GM12878 (cell line): ENCODE results near the gene STX16. TPM values are rescaled to one million over a fixed set of nuclear protein-coding genes. Genes with fewer than 3 reads are reported as not detected.

ENCODE experiments used
- ATAC-seq: fragments of 200-7000 bp; cut with Tn5 transposase; 3 replicates; pipeline ENCODE4 v1.9.1; 2020; ENCODE audit warnings: mild to moderate bottlenecking, moderate library complexity
- BruUV-seq: library from RNA; stranded (reverse); fragments of 400-500 nt; replicated peaks from 2 replicates; lab custom pipeline; 2021; lab: Mats Ljungman, UMichigan
- CTCF ChIA-PET: fragments of 300-600 bp; sonication (Branson Sonifier 250); formaldehyde crosslinking; extraction: SDS; loops from one replicate; lab custom pipeline; 2021; ENCODE audit warnings: inconsistent platforms; lab: Yijun Ruan, JAX
- POLR2A ChIA-PET: fragments of 350-600 bp; formaldehyde crosslinking; extraction: SDS; loops from one replicate; lab custom pipeline; 2021; ENCODE audit warnings: inconsistent platforms; lab: Charles Lee
- RAD21 ChIA-PET: fragments of 300-600 bp; sonication (Branson Sonifier 250); formaldehyde crosslinking; loops from one replicate; lab custom pipeline; 2023; ENCODE audit warnings: antibody characterized with exemption; ENCODE audit not compliant: unreplicated experiment; lab: Charles Lee
- SMC1A ChIA-PET: fragments of 300-600 bp; sonication (Branson Sonifier 250); formaldehyde crosslinking; loops from one replicate; lab custom pipeline; 2023; ENCODE audit not compliant: unreplicated experiment, uncharacterized antibody; lab: Charles Lee
- DNase-seq: peaks from one replicate; pipeline ENCODE4 v3.0.0-alpha.2; 2011; ENCODE audit warnings: low read depth, low spot score
- FAIRE-seq: peaks from 3 replicates; lab custom pipeline; 2011; peaks lifted over from hg19 to GRCh38; lab: Jason Lieb, UNC
- H2AFZ ChIP-seq: 2 replicates; pipeline ENCODE4 v1.6.0; 2011; ENCODE audit warnings: low read depth, low read length, control low read depth; ENCODE audit not compliant: control insufficient read depth
- H3K27ac ChIP-seq: 2 replicates; pipeline ENCODE4 v1.5.1; 2011; ENCODE audit warnings: control low read depth; ENCODE audit not compliant: control insufficient read depth, insufficient read depth
- H3K27me3 ChIP-seq, 2 experiments: replicated peaks in 1 of 2; 2 replicates each; pipeline versions ENCODE4 v1.6.0 to v1.6.1; 2011; ENCODE audit warnings: low read length in 1 of 2; ENCODE audit not compliant: control insufficient read depth in 2 of 2, insufficient read depth in 2 of 2
- H3K36me3 ChIP-seq, 2 experiments: 2 replicates each; pipeline ENCODE4 v1.5.1; 2011; ENCODE audit warnings: low read length in 1 of 2; ENCODE audit not compliant: control insufficient read depth in 2 of 2, insufficient read depth in 2 of 2
- H3K4me1 ChIP-seq: 2 replicates; pipeline ENCODE4 v1.6.1; 2011; ENCODE audit warnings: mild to moderate bottlenecking, low read length, moderate library complexity, mixed read lengths; ENCODE audit not compliant: control insufficient read depth, insufficient read depth
- H3K4me2 ChIP-seq: 2 replicates; pipeline ENCODE4 v1.6.0; 2011; ENCODE audit warnings: control low read depth; ENCODE audit not compliant: control insufficient read depth, insufficient read depth
- H3K4me3 ChIP-seq: fragments of 200-600 bp; sonication (generic); 2 replicates; pipeline ENCODE4 v1.5.1; 2016
- H3K79me2 ChIP-seq: 2 replicates; pipeline ENCODE4 v1.6.0; 2011; ENCODE audit warnings: low read length; ENCODE audit not compliant: control insufficient read depth, insufficient read depth
- H3K9ac ChIP-seq: 2 replicates; pipeline ENCODE4 v1.8.0; 2011; ENCODE audit warnings: low read length, control low read depth, mixed read lengths; ENCODE audit not compliant: control insufficient read depth, insufficient read depth
- H3K9me3 ChIP-seq: replicated peaks from 3 replicates; pipeline ENCODE4 v1.5.1; 2011; ENCODE audit warnings: mild to moderate bottlenecking, low read length; ENCODE audit not compliant: control insufficient read depth, insufficient read depth
- H4K20me1 ChIP-seq: 2 replicates; pipeline ENCODE4 v1.6.0; 2011; ENCODE audit not compliant: control insufficient read depth, insufficient read depth
- BMI1 ChIP-seq: fragments of 450-650 bp; IDR thresholded peaks from 2 replicates; pipeline ENCODE4 v1.6.1; 2016; ENCODE audit warnings: mild to moderate bottlenecking, moderate library complexity, borderline replicate concordance
- BRCA1 ChIP-seq: IDR thresholded peaks from 2 replicates; pipeline ENCODE4 v1.6.1; 2011; ENCODE audit warnings: low read depth, low read length, improper control_type of control experiment
- FOXK2 ChIP-seq: fragments of 450-650 bp; IDR thresholded peaks from 2 replicates; pipeline ENCODE4 v1.6.1; 2017; ENCODE audit warnings: mild to moderate bottlenecking, moderate library complexity
- NR2C1 ChIP-seq: fragments of 450-650 bp; IDR thresholded peaks from 2 replicates; pipeline ENCODE4 v1.6.1; 2017; ENCODE audit warnings: antibody characterized with exemption, mild to moderate bottlenecking, moderate library complexity
- POLR2A ChIP-seq: IDR thresholded peaks from 2 replicates; pipeline ENCODE4 v1.6.1; 2011; ENCODE audit warnings: low read depth, mild to moderate bottlenecking, low read length
- TAF1 ChIP-seq: IDR thresholded peaks from 2 replicates; pipeline ENCODE4 v1.6.1; 2011; ENCODE audit warnings: mild to moderate bottlenecking, low read depth, low read length, borderline replicate concordance
- WGBS: methylation state at CpG from one replicate; pipeline ENCODE4 v1.1.6; 2016; ENCODE audit warnings: low lambda C conversion rate; ENCODE audit not compliant: insufficient replicate concordance, insufficient coverage; ENCODE audit errors: missing lambda C conversion rate; 5-methylcytosine and 5-hydroxymethylcytosine counted together
- in situ Hi-C: fragments of 300-500 bp; cut with MboI; formaldehyde crosslinking; loops from 9 replicates; pipeline ENCODE4 v1.14.3; 2018; ENCODE audit warnings: mixed read lengths
- intact Hi-C: fragments of 100-400 bp; cut with micrococcal nuclease; formaldehyde crosslinking; loops from one replicate; pipeline ENCODE4 v1.14.2; 2022; ENCODE audit not compliant: unreplicated experiment
- polyA plus RNA-seq, 11 experiments: library from polyadenylated mRNA; depleted of rRNA in 4 of 11; unstranded in 6 of 11; stranded (reverse) in 5 of 11; fragments of >200 nt; fragmentation: Nextera tagmentation in 4 of 11; fragmentation: Illumina TruSeq in 1 of 11; extraction: Ambion mirVana in 4 of 11; extraction: Trizol in 1 of 11; gene quantifications; 1 replicate in 1 of 11; 2 replicates in 10 of 11; pipeline versions ENCODE4 v1.2.1 to v1.2.3, GENCODE V29; 2011 to 2016; ENCODE audit warnings: inconsistent platforms in 2 of 11, missing spikeins in 2 of 11, low read depth in 1 of 11
- total RNA-seq, 4 experiments: library from RNA; depleted of rRNA in 3 of 4; stranded (reverse); fragments of >200 nt in 3 of 4; fragmentation: Illumina TruSeq in 1 of 4; extraction: Trizol in 1 of 4; gene quantifications; 2 replicates each; pipeline versions ENCODE4 v1.2.1 to v1.2.3, GENCODE V29; 2013 to 2021
- TF ChIP-seq, protein P1 (sequence below): fragments of 150-350 bp; IDR thresholded peaks from 2 replicates; pipeline ENCODE4 v1.6.1; 2016; ENCODE audit warnings: low read depth, low read length
- TF ChIP-seq, protein P2 (sequence below): fragments of 450-650 bp; IDR thresholded peaks from 2 replicates; pipeline ENCODE4 v1.6.1; 2017; ENCODE audit warnings: borderline replicate concordance

The STX16 gene
- total and polyA plus RNA-seq, 10 of the 15 experiments (the other 5 are each of a cell fraction or from before 2014, with no cell fraction given): 6.3 to 68.4 (median 35.8) TPM

DNA sequence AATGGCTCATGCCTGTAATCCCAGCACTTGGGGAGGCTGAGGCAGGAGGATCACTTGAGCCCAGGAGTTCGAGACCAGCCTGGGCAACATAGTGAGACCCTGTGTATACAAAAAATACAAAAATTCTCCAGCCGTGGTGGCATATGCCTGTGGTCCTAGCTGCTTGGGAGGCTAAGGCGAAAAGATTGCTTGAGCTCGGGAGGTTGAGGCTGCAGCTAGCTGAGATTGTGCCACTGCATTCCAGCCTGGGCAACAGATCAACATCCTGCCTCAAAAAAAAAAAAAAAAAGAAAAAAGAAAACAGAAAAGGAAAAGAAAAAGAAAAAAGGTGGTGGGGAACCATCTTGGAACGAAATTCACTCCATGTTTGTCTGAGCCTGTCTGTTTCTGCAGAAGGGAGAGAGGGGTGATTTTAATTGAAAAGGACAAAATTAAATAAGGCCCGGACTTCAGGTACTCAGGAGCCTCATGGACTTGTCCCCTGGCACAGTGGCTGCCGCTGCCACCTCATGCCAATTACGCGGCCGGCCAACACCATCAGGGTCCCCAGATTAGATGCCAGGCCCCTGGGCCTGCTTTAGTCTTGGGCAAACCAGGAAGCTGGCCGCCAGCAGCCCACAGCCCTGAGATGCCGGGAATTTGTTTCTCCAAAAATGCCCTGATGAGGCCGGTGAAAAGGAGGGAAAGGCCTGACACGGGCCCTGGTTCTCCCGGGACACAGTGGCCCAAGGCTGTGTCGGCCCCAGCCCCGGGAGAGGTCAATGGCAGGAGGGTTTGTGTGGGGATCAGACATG, 37.8 kb upstream of the STX16 start:
- CTCF ChIA-PET: no interaction called here

More for the DNA sequence above, 37.8 kb upstream of the STX16 start:
- BruUV-seq: no TSS peak
- no peaks in the 10 kb centered on the region for H3K4me1 ChIP-seq
- H3K4me3 ChIP-seq: no peak overlapping the region
- ChIA-PET POLR2A (no interaction called here), RAD21 (no interaction called here), SMC1A (no interaction called here)
- H3K9me3 ChIP-seq: no peaks in the 10 kb centered on the region
- H3K79me2 ChIP-seq: no peaks in the 10 kb centered on the region
- intact Hi-C loops: no loop called here
- no peak overlapping the region for H2AFZ ChIP-seq
- in situ Hi-C loops: no loop called here
- FAIRE-seq: no peak
- no peak for TF ChIP-seq FOXK2
- no peak for TF ChIP-seq NR2C1
- no peak for TF ChIP-seq TAF1
- TF ChIP-seq BMI1: no peak
- TF ChIP-seq, protein P1, sequence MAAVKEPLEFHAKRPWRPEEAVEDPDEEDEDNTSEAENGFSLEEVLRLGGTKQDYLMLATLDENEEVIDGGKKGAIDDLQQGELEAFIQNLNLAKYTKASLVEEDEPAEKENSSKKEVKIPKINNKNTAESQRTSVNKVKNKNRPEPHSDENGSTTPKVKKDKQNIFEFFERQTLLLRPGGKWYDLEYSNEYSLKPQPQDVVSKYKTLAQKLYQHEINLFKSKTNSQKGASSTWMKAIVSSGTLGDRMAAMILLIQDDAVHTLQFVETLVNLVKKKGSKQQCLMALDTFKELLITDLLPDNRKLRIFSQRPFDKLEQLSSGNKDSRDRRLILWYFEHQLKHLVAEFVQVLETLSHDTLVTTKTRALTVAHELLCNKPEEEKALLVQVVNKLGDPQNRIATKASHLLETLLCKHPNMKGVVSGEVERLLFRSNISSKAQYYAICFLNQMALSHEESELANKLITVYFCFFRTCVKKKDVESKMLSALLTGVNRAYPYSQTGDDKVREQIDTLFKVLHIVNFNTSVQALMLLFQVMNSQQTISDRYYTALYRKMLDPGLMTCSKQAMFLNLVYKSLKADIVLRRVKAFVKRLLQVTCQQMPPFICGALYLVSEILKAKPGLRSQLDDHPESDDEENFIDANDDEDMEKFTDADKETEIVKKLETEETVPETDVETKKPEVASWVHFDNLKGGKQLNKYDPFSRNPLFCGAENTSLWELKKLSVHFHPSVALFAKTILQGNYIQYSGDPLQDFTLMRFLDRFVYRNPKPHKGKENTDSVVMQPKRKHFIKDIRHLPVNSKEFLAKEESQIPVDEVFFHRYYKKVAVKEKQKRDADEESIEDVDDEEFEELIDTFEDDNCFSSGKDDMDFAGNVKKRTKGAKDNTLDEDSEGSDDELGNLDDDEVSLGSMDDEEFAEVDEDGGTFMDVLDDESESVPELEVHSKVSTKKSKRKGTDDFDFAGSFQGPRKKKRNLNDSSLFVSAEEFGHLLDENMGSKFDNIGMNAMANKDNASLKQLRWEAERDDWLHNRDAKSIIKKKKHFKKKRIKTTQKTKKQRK: no peak
- TF ChIP-seq, protein P2, sequence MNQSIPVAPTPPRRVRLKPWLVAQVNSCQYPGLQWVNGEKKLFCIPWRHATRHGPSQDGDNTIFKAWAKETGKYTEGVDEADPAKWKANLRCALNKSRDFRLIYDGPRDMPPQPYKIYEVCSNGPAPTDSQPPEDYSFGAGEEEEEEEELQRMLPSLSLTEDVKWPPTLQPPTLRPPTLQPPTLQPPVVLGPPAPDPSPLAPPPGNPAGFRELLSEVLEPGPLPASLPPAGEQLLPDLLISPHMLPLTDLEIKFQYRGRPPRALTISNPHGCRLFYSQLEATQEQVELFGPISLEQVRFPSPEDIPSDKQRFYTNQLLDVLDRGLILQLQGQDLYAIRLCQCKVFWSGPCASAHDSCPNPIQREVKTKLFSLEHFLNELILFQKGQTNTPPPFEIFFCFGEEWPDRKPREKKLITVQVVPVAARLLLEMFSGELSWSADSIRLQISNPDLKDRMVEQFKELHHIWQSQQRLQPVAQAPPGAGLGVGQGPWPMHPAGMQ: no peak
- TF ChIP-seq POLR2A: no peak
- no peak for TF ChIP-seq BRCA1
- DNase-seq: no peak
- 34% methylated on average over 17 of the region's 17 CpGs for WGBS
- no peaks in the 10 kb centered on the region for H4K20me1 ChIP-seq
- H3K36me3 ChIP-seq: no peaks in the 10 kb centered on the region
- no peak overlapping the region for H3K4me2 ChIP-seq
- no peak overlapping the region for H3K9ac ChIP-seq
- no peak for ATAC-seq
- no peak overlapping the region for H3K27ac ChIP-seq
- no peaks in the 10 kb centered on the region; a peak in 3 of 4 replicates for H3K27me3 ChIP-seq
